Smooth muscle cell (in vitro differentiated cells): ENCODE results near the gene JUN. TPM values are rescaled to one million over a fixed set of nuclear protein-coding genes. Genes with fewer than 3 reads are reported as not detected.

Experiments
- DNase-seq: peaks from one replicate; lab custom pipeline; 2025; ENCODE audit not compliant: unreplicated experiment; lab: John Stamatoyannopoulos, UW
- H2AFZ ChIP-seq: fragments of 200-600 bp; sonication (generic); 2 replicates; pipeline ENCODE4 v1.6.0; 2016; ENCODE audit warnings: antibody characterized with exemption, low read depth, mild to moderate bottlenecking
- H3F3A ChIP-seq: fragments of 200-600 bp; sonication (generic); 2 replicates; pipeline ENCODE4 v1.6.0; 2017; ENCODE audit warnings: antibody characterized with exemption, low read depth
- H3K27ac ChIP-seq: fragments of 200-600 bp; sonication (generic); 2 replicates; pipeline ENCODE4 v1.5.1; 2016; ENCODE audit warnings: low read depth, mild to moderate bottlenecking
- H3K27me3 ChIP-seq: fragments of 200-600 bp; sonication (generic); 2 replicates; pipeline ENCODE4 v1.6.1; 2016; ENCODE audit warnings: low read depth, mild to moderate bottlenecking
- H3K36me3 ChIP-seq: fragments of 200-600 bp; sonication (generic); 2 replicates; pipeline ENCODE4 v1.5.1; 2016; ENCODE audit warnings: low read depth
- H3K4me1 ChIP-seq: fragments of 200-600 bp; sonication (generic); 2 replicates; pipeline ENCODE4 v1.5.1; 2016; ENCODE audit warnings: low read depth
- H3K4me2 ChIP-seq: fragments of 200-600 bp; sonication (generic); 2 replicates; pipeline ENCODE4 v1.6.0; 2016; ENCODE audit warnings: mild to moderate bottlenecking
- H3K4me3 ChIP-seq: fragments of 200-600 bp; sonication (generic); 2 replicates; pipeline ENCODE4 v1.5.1; 2016; ENCODE audit warnings: mild to moderate bottlenecking
- H3K79me2 ChIP-seq: fragments of 200-600 bp; sonication (generic); 2 replicates; pipeline ENCODE4 v1.6.0; 2016; ENCODE audit warnings: low read depth, mild to moderate bottlenecking
- H3K9ac ChIP-seq: fragments of 200-600 bp; sonication (generic); 2 replicates; pipeline ENCODE4 v1.6.0; 2016; ENCODE audit warnings: low read depth
- H3K9me3 ChIP-seq: fragments of 200-600 bp; sonication (generic); replicated peaks from 2 replicates; pipeline ENCODE4 v1.5.1; 2016; ENCODE audit warnings: low read depth
- H4K20me1 ChIP-seq: fragments of 200-600 bp; sonication (generic); 2 replicates; pipeline ENCODE4 v1.6.0; 2016; ENCODE audit warnings: low read depth
- WGBS: methylation state at CpG from one replicate; pipeline ENCODE4 v1.1.7; 2016; ENCODE audit warnings: low lambda C conversion rate; 5-methylcytosine and 5-hydroxymethylcytosine counted together
- polyA plus RNA-seq: library from polyadenylated mRNA; unstranded; fragments of >200 nt; fragmentation: Nextera tagmentation; extraction: Ambion mirVana; gene quantifications from 2 replicates; pipeline ENCODE4 v1.2.1, GENCODE V29; 2016
- total RNA-seq: library from RNA; depleted of rRNA; stranded (reverse); fragments of >200 nt; gene quantifications from 2 replicates; pipeline ENCODE4 v1.2.3, GENCODE V29; 2014
- TF ChIP-seq, protein P1 (sequence below): fragments of 200-600 bp; sonication (generic); IDR thresholded peaks from 2 replicates; pipeline ENCODE4 v1.5.1; 2017; ENCODE audit warnings: borderline replicate concordance, mild to moderate bottlenecking, antibody characterized with exemption; ENCODE audit not compliant: insufficient read depth, poor library complexity, severe bottlenecking

Gene JUN
- total and polyA plus RNA-seq, 2 experiments from 2014 or later = 200 to 286 TPM

DNA sequence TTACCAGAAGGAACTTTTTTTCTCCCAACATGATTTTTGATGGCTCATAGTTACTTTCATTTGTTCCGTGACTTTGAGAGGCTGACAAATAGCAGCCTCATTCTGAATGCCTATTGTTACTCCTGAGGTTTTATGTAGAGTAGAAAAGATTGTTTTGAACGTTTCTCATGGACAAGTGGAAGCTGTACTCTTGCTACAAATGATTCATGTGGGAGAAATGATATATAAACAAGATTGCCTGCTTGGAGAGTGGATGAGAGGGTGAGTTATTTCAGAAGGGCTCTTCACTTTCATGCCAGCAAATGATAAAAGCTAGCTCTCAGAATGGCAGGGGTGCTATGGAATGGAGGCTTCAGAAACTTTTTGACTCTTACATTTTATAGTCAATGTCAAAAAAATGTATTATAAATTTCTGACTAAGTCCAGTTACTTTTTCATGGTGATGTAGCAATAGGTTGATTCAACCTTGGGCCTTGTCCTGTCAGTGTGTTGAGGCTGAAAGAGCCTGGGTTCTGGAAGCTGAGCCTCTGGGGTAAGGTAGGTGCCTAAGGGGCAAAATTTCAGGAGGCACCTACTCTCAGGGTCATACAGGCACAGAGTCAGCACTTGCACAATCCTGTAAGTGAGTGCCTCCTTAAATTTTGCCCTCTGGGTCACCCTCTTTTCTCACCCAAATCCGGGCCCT is 19.4 kb downstream of the JUN start:
- H3K36me3 ChIP-seq = no peaks in the 10 kb centered on the region
- no peaks in the 10 kb centered on the region for H4K20me1 ChIP-seq
- H3K4me2 ChIP-seq = peak overlapping the region; percentile 33
- DNase-seq = no peak
- H3F3A ChIP-seq = no peaks in the 10 kb centered on the region
- H3K4me1 ChIP-seq = no peaks in the 10 kb centered on the region
- no peak overlapping the region for H3K9ac ChIP-seq
- no peaks in the 10 kb centered on the region for H3K27me3 ChIP-seq
- no peak overlapping the region for H3K27ac ChIP-seq
- WGBS = 51% methylated on average over 3 of the region's 3 CpGs
- no peak overlapping the region for H3K4me3 ChIP-seq
- no peaks in the 10 kb centered on the region for H3K9me3 ChIP-seq
- TF ChIP-seq, protein P1, sequence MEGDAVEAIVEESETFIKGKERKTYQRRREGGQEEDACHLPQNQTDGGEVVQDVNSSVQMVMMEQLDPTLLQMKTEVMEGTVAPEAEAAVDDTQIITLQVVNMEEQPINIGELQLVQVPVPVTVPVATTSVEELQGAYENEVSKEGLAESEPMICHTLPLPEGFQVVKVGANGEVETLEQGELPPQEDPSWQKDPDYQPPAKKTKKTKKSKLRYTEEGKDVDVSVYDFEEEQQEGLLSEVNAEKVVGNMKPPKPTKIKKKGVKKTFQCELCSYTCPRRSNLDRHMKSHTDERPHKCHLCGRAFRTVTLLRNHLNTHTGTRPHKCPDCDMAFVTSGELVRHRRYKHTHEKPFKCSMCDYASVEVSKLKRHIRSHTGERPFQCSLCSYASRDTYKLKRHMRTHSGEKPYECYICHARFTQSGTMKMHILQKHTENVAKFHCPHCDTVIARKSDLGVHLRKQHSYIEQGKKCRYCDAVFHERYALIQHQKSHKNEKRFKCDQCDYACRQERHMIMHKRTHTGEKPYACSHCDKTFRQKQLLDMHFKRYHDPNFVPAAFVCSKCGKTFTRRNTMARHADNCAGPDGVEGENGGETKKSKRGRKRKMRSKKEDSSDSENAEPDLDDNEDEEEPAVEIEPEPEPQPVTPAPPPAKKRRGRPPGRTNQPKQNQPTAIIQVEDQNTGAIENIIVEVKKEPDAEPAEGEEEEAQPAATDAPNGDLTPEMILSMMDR = no peak
- H2AFZ ChIP-seq = no peak overlapping the region
- H3K79me2 ChIP-seq = no peaks in the 10 kb centered on the region

DNA sequence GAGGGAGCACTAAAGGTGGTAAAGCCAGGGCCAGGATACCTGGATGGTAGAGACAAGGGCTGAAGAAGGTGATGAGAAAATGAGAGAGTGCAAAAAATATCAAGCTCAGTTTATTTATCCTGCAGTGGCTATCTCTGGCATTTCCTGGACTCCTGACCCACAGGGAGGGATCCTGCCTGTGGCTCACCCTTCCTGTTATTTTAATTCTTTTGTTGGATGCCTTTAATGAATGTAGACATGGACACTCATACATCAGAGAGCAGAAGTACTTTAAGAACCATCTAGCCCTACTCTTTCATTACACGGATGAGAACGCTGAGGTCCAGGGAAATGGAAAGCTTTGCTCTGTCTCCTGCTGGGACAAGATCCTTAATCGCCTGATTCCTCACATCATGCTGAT is 20.6 kb downstream of the JUN start:
- H3K36me3 ChIP-seq = no peaks in the 10 kb centered on the region
- no peaks in the 10 kb centered on the region for H3F3A ChIP-seq
- no peaks in the 10 kb centered on the region for H3K79me2 ChIP-seq
- H3K27me3 ChIP-seq = no peaks in the 10 kb centered on the region
- DNase-seq = no peak
- H2AFZ ChIP-seq = no peak overlapping the region
- no peaks in the 10 kb centered on the region for H4K20me1 ChIP-seq
- H3K9ac ChIP-seq = no peak overlapping the region
- H3K9me3 ChIP-seq = no peaks in the 10 kb centered on the region
- H3K4me1 ChIP-seq = no peaks in the 10 kb centered on the region
- WGBS = 81% methylated on average over 3 of the region's 3 CpGs
- TF ChIP-seq, protein P1 = no peak
- no peak overlapping the region for H3K27ac ChIP-seq
- no peak overlapping the region for H3K4me2 ChIP-seq
- H3K4me3 ChIP-seq = no peak overlapping the region

DNA sequence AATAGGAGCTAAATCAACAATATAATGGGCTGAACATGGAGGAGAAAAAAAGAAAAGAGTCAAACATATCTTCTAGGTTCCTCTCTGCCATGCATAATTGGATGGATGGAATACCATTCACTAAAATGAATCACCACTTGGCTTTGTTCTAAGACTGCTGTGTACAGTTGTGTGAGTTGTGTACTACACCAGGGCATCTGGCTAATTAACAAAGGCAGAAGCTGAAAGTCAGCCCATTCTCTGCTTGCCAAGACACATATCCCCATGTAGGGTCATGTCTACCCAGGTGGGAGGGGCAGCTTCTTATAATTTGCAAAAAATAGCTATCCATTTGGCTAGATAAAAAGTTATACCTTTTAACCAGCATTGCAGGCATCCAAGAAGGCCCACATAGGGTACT is 21.0 kb downstream of the JUN start:
- Histone ChIP-seq H3K79me2 (no peaks in the 10 kb centered on the region), H4K20me1 (no peaks in the 10 kb centered on the region), H3K27me3 (no peaks in the 10 kb centered on the region), H3K9me3 (no peaks in the 10 kb centered on the region), H3F3A (no peaks in the 10 kb centered on the region), H3K4me1 (no peaks in the 10 kb centered on the region), H3K4me3 (no peak overlapping the region), H3K9ac (no peak overlapping the region), H3K36me3 (no peaks in the 10 kb centered on the region), H2AFZ (no peak overlapping the region), H3K27ac (no peak overlapping the region), H3K4me2 (no peak overlapping the region)
- DNase-seq = no peak
- TF ChIP-seq, protein P1 = no peak

DNA sequence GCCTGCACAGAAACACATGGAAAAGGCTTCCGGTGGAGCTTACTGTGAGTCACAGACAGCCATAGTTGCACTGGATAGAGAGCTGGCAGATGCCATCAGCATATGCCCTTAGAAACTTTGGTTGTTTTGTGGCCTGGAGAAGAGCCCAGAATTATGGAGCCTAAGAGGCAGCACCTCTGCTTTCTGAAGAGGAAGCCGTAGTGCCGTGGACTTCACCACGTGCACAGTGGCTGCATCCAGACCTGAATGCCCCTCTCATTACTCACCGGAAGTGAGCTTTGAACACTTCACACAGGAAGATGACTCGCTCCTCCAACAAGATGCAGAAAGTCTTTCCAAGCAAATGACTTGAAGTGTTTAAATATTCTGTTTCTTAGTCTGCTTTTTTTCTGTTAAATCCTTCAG is 28.4 kb downstream of the JUN start:
- Histone ChIP-seq H4K20me1 (no peaks in the 10 kb centered on the region), H2AFZ (peak overlapping the region; percentile 10), H3K9me3 (no peaks in the 10 kb centered on the region), H3K79me2 (no peaks in the 10 kb centered on the region), H3F3A (peaks cover 21% of the 10 kb centered on the region), H3K9ac (no peak overlapping the region), H3K4me3 (no peak overlapping the region), H3K4me1 (peaks cover 5% of the 10 kb centered on the region), H3K27me3 (no peaks in the 10 kb centered on the region), H3K27ac (peak overlapping the region; percentile 88), H3K4me2 (peak overlapping the region; percentile 53), H3K36me3 (no peaks in the 10 kb centered on the region)
- peak; percentile 21 for DNase-seq
- TF ChIP-seq, protein P1 = no peak
- 7% methylated on average over 6 of the region's 6 CpGs for WGBS
